ENCODE measurements around the gene CDKAL1.

Gene CDKAL1

GRCh38 chr6:21158149-21158548, 623.9 kb downstream of the CDKAL1 start:
- no peak for DNase-seq

GRCh38 chr6:21158873-21159272, 624.6 kb downstream of the CDKAL1 start:
- DNase-seq = no peak

GRCh38 chr6:21159465-21159864, 625.2 kb downstream of the CDKAL1 start:
- DNase-seq = no peak

GRCh38 chr6:21161707-21162106, 627.5 kb downstream of the CDKAL1 start:
- no peak for DNase-seq

- DNase-seq = no peak
These were observed 629.0 kb downstream of the CDKAL1 start for GRCh38 chr6:21163110-21163837.

- no peak for DNase-seq
These were observed 629.6 kb downstream of the CDKAL1 start for GRCh38 chr6:21163838-21164180.

GRCh38 chr6:21164768-21165326, 630.6 kb downstream of the CDKAL1 start:
- no peak for DNase-seq

- DNase-seq = no peak
These were observed 632.5 kb downstream of the CDKAL1 start for GRCh38 chr6:21166754-21167153.

GRCh38 chr6:21167790-21168189, 633.5 kb downstream of the CDKAL1 start:
- no peak for DNase-seq

GRCh38 chr6:21171801-21172200, 637.5 kb downstream of the CDKAL1 start:
- no peak for DNase-seq

- DNase-seq = no peak
These were observed 638.8 kb downstream of the CDKAL1 start for GRCh38 chr6:21173031-21173430.

GRCh38 chr6:21173678-21174077, 639.4 kb downstream of the CDKAL1 start:
- DNase-seq = no peak

- DNase-seq = no peak
These were observed 641.9 kb downstream of the CDKAL1 start for GRCh38 chr6:21176197-21176596.

- no peak for DNase-seq
These were observed 645.9 kb downstream of the CDKAL1 start for GRCh38 chr6:21180155-21180554.

- no peak for DNase-seq
These were observed 646.6 kb downstream of the CDKAL1 start for GRCh38 chr6:21180800-21181337.

GRCh38 chr6:21181866-21182265, 647.6 kb downstream of the CDKAL1 start:
- no peak for DNase-seq

- DNase-seq = no peak
These were observed 648.3 kb downstream of the CDKAL1 start for GRCh38 chr6:21182589-21182988.

GRCh38 chr6:21185861-21186478, 651.7 kb downstream of the CDKAL1 start:
- DNase-seq = no peak

- no peak for DNase-seq
These were observed 652.3 kb downstream of the CDKAL1 start for GRCh38 chr6:21186479-21187055.

- no peak for DNase-seq
These were observed 653.2 kb downstream of the CDKAL1 start for GRCh38 chr6:21187485-21187884.

- DNase-seq = peak; percentile 18
These were observed 654.4 kb downstream of the CDKAL1 start for GRCh38 chr6:21188505-21189223.

- DNase-seq = no peak
These were observed 655.5 kb downstream of the CDKAL1 start for GRCh38 chr6:21189759-21190158.

- DNase-seq = no peak
These were observed 656.4 kb downstream of the CDKAL1 start for GRCh38 chr6:21190701-21191100.
